NCI-H1417 treated with DMSO at 0.1 percent for 48 hours (cell line): ENCODE results near the gene HEMGN.

Experiments used
- DNase-seq: peaks from one replicate; lab custom pipeline; 2025; lab: John Stamatoyannopoulos, UW

HEMGN gene

GRCh38 chr9:97895695-97896332 is 42.2 kb downstream of the HEMGN start:
- DNase-seq, result no peak

DNA sequence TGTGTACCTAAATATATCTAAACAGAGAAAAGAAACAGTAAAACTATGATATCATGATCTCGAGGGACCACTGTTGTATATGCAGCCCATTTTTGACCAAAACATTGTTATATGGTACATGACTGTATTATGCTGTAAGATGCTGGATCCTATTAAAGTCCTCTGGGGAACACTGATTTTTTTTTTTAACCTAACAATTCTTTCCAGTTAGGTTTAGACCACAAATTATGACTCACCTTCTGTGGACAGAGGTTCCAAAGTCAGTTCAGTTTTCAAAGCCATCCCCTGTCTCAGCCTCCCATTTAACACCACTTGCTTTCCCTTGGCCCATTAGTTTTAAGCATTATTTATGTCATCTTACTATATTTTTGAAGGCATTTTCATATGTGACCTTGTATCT is 42.8 kb downstream of the HEMGN start:
- no peak for DNase-seq

GRCh38 chr9:97892421-97892820 is 45.6 kb downstream of the HEMGN start:
- DNase-seq, result no peak

DNA sequence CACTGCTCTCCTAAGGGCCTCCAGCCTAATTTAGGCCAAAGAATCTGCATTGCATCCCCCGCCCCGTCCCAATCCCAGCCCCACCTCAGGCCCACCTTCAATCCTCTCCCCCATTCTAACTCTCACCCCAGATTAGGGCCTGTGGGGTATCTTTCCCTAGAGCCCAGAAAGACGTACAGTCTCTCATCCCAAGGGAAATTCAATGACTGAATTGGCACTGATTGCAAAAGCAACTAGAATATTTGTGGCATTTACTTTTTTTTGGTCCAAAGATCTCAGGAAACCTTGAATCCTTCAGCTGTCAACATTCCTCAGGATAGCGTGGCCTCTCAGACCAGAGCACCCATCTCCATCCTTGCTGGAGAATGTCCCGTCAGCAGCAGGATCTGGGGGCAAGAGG is 46.2 kb downstream of the HEMGN start:
- DNase-seq, result no peak

DNA sequence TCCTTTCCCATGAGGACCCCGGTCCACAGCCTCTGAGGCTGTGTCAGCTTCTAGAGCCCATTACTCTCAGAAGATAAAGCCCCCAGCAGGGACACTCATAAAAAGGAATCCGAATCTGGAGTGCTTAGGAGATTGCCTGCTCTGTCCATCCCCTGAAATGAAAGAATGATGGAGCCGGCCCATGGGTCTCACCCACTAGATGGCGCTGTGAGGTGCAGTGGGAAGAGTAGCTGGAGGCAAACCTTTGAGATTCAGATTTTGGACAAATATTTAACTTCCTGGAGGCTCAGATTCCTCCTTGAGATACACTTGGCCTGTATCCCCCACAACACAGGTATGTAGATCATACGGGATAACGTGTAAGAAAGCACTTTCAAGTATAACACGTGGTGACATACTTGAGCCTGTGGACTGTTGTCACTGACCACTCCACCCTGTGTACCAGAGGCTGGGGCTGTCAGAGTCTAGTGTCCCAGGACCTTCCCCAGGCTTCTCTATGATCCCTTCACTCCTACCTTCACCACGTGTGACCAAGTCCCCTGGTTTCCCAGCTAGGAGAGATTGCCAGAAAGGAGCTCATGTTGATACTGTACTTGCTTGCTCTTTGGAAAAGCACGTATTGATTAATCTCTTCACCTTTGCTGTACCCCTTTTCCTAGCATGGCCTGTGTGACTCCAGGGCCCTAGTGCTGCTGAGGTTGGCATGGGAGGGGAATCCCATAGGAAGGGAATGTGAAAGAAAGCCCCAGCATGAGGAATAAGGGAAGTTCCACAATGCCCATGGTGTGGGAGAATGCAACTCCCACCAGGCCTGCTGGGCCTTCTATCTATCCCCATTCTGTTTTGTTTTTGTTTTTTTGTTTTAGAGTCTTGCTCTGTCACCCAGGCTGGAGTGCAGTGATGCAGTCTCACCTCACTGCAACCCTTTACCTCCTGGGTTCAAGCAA is 47.8 kb downstream of the HEMGN start:
- DNase-seq, result no peak

- no peak for DNase-seq
These were observed 57.6 kb downstream of the HEMGN start for GRCh38 chr9:97880336-97880735.
